HUDEP-2 (cell line): Measurements from ENCODE around the gene FOXN3.
A peak's percentile ranks its signal among the peaks of the same experiment; 100 is the strongest.
"Not testable (repeated sequence)": the region's sequence is repeated elsewhere in the genome, so short reads cannot be mapped to it uniquely, and the experiment has no call there.

Source experiments
- DNase-seq, 76 experiments: peaks; one replicate each; lab custom pipeline; 2025; ENCODE audit not compliant: unreplicated experiment in 76 of 76; lab: John Stamatoyannopoulos, UW

FOXN3 gene

DNA sequence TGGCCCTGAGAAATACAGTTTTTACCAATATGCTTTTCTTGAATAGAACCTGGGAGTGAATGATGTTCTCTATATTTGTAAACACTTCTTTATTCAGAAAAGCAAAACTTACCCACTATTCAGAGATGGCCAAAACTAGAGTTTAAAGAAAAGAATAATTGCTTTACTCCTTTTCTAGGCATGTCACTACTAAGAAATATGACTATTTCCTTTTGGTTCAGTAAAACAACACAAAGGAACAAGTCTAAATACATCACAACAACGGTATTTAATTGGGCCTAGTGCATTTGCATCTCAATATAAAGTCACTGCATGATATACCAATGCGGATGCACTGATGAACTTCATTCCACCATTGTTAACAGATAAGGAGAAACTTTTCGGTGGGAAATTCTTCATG, 207.5 kb downstream of the FOXN3 start:
- no peak for DNase-seq

DNA sequence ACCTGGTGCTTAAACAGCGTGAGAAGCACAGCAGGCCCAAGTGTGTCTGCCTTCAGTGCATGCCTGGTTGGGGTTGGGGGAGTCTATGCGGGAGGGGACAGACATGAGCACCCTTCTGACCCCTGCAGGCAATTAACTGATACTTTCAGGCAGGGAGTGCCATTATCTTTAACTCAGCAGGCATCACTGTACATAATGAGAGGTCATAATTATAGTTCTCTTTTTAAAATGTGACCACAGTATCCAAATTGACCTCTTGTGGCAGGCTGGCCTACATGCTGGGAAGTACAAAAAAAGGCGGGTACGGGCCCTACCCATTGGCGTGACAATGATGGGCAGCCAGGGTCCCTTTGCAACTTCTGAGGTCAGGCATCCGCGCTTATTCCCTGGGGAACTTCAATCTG, 209.1 kb downstream of the FOXN3 start:
- no peak for DNase-seq

- DNase-seq, result no peak
Observed at GRCh38 chr14:89206389-89207031, 210.5 kb downstream of the FOXN3 start.

DNA sequence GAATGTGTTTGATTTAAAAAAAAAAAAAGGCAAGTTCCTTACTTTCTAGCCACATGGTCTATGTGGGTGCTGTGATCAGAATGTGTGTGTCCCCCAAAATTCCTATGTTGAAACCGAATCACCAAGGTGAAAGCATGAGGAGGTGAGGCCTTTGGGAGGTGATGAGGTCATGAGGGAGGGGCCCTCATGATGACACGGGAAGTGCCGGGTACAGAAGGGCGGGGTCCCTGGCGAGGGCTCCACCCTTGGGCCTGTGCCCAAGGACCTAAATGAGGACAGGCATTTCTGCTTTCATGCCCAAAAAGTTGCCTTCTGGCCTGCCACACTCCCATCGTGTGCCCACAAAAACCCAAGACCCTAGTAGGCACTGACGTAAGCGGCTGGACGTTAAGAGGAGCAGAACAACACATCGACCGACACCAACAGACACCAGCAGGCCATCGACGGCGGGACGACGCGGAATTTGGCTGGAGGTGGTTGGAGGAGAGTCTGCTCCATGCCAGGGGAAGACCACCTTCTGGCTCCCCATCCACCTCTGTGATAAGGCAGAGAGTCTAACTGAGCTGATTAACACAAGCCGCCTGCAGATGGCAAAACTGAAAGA, 211.8 kb downstream of the FOXN3 start:
- DNase-seq, result peak in 43 of 76 experiments; percentile 3 to 56 (median 26)

DNA sequence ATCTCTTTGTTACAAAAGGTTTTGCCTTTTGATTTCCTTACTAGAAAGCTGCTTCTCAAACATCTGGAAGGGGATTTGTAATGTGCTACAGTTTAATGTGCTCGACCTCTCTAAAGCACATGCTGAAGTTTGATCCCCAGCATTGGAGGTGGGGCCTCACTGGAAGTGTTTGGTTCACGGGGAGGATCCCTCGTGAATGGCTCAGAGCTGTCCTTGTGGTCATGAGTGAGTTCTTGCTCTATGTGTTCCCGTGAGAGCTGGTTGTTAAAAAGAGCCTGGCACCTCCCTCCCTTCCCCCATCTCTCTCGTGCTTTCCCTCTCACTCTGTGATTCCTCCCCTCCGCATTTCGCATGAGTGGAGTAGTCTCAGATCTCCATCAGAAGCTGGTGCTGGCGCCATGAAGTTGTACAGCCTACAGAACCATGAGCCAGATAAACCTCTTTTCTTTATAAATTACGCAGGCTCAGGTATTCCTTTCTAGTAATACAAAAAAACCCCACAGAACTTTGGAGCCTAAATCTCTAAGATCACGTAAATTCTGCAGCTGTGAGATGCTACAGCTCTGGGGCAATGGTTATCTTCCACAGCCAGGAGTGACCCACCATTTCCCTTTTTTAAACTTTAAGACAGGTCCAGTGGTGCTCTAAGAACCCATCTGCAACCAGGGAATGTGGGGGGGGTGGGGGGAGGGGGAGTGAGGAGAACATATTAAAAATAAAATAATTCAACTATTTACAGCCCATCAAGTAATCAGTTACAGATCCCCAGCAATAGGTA, 214.4 kb downstream of the FOXN3 start:
- DNase-seq, result no peak

DNA sequence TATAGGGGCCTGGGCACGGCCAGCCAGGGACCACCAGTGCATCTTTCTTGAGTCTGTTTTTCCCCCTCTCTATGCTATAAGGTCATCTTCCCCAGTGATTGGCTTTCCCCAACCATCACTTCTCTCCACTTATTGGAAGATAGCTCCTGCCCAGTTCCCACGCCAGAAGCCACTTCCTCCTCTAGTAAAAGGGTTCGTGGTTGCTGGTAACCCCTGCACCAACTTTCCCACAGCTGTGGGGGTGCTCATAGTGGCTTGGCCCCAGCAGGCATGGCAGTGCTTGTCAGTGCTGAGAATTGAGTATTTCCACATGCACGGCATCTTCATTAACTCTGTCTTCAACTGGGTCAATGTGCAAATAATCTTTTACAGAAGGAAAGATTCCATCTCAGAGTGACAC, 215.4 kb downstream of the FOXN3 start:
- no peak for DNase-seq

- not testable (repeated sequence) for DNase-seq
Observed at GRCh38 chr14:89199357-89199756, 217.7 kb downstream of the FOXN3 start.

- DNase-seq, result no peak
Observed at GRCh38 chr14:89198544-89199329, 218.3 kb downstream of the FOXN3 start.

DNA sequence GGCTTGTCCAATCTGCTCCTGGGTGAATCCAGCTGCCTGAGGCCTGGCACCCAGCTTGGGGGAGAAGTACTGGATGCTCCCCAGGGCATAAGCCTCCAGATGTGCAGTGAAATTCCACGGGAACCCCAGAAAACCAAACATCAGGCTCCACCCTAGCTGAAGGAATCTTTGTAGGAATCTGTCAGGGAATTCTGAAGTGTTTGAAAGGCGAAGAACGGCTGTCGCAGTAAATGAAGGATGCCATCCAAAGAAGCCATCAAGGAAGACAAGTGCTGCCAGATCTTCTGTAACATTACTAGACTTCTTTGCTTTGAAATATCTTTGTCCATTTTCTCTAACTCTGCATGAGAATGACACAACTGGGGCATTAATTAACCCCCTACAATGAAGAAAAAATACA, 219.4 kb downstream of the FOXN3 start:
- no peak for DNase-seq

DNA sequence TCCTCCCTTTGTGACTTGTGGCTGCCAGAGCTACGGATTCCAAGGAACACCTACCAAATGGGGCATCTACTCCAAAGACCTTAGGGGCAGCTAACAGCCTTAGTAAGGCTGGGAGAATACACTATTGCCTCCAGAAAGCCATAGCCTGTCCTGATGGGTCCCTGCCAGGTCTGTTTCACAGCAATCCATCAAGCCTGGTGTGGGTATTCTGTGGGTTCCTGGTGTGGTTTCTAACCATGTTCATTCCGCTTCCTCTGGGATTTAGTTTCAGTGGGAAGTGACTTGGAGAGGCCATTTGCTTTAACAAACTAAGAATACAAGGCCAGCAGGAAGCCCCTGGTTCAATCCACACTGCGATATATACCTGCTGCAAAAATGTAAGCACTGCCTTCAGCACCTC, 220.5 kb downstream of the FOXN3 start:
- DNase-seq, result no peak

DNA sequence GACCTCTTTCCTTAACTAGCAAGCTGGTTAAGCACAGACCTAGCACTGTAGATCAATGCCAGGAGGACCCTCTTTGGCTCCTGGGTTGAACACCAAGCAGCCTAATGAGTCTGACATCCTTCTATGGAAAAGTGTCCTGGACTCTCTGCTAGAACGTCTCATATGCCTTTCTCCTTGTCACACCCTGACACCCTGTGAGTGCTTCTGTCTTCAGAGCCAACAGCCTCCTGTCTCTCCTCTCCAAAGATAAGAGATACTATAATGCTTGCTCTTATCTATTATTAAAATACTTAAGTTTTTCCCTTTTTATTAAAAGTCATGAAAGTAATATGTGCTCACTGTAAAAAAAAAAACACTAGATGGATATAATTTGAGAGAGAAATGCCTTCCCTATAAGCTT, 222.7 kb downstream of the FOXN3 start:
- DNase-seq, result peak in 1 of 76 experiments; percentile 2

DNA sequence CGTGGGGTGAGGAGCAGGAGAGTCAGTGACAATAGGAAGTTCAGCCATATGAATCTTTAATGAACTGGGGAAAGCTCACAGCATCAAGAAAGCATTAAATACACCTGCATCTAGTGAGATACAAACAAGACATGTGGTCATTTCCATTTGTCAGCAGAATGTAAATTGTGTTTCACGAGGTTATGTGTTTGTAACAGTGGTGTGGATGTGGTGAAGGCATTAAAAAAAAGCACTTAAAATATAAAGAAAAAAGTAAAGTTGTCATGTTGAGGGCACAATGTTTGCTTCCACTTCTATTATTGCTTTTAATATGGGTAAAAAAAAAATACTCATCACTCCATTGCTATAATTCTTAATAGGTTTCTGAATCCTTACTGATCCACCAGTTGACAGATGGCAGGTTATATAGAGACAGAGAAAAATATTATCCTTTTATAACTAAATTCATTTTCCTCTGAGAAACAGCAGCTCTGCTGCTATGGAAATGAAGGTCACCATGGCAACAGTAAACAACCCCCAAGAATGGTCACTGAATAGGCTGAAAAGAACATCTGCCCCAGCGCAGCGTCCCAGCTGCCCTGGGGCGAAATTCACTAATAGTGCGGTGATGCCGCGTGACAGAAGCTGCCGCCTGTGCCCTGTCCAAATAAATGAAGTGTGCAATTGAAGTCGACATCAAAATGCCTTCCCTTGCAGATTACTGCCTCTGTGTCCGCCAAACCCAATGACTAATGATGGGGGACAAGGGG, 226.1 kb downstream of the FOXN3 start:
- no peak for DNase-seq

DNA sequence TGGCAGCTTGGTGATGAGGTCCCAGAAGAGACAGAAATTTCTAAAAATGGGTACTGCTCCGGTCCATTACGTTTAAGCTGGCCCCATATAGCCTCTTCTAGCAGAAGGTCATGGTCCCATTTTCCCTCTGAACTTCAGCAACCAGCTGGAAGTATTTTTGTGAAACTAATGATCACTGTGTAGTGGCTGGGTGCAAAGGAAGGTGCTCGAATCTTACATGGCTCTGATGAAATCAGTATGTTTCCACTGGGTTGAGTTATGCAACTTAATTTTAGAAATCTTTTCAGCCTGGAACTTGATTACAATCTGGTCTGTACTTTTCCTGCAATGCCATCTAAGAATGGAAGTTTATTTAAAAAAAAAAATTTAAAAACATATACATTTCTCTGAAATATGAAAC, 228.5 kb downstream of the FOXN3 start:
- DNase-seq, result no peak

DNA sequence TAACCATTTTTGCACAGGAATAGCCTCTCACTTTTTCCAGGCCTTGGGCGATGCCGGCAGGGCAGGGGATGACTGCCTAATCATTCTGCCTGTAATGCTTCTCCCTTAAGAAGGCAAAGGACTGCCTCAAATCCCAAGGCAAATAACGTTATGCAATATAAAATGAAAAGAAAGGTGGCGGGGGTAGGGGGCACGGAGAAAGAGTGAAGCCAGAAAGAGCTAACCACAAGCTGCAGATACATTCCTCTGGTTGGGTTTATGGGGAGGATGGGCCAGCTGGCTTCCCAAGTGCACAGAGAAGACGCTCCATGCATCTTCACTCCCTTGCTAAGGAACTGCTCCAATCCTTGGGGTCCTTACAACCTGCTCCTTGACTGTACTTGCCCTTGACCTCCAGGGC, 229.5 kb downstream of the FOXN3 start:
- DNase-seq, result no peak

GRCh38 chr14:89186856-89187376, 230.1 kb downstream of the FOXN3 start:
- DNase-seq, result no peak

DNA sequence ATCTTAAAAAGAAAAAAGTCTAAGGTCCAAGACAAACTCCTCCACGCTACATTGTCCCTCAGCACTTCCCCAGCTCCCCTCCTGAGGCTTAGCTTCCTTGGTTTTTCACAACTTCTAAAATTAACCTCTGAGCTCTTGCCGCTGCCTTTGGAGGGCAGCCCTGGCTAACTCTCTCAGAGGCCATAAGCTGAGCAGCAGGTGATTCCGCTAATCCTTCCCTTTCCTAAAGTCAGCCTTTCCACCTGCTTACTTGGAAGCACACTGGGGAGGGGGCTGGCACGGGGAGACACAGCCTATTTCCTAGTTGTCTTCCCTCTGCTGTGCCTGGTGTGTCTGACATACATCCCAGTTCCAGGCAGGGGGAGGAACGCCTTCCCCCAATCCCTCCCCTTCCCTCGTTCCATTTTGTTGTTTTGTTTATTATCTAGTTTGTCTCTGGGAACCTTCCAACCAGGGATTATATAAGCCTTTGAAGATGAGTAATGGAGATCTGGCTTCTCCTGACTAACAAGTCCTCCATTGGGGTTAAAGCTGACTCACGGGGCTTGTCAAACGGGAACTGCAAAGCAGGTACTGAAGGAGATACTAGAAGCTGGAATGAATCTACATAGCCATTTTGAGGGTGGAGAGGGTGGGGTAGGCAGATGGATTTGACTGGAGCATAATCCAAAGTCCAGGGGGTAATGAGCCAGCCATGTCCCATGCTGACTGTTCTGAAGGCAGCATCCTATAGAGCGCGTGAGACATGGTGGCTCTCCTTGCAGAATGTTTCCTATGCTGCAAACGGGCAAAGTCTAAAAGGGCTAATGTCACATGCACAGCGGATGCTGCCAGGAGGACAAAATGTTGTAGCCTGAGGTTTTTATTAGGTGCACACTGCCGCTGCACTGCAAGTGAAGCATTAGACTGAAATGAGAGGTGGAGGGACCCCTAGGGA, 230.8 kb downstream of the FOXN3 start:
- no peak for DNase-seq

- no peak for DNase-seq
Observed at GRCh38 chr14:89184952-89185351, 232.1 kb downstream of the FOXN3 start.

GRCh38 chr14:89182326-89182725, 234.7 kb downstream of the FOXN3 start:
- DNase-seq, result no peak

DNA sequence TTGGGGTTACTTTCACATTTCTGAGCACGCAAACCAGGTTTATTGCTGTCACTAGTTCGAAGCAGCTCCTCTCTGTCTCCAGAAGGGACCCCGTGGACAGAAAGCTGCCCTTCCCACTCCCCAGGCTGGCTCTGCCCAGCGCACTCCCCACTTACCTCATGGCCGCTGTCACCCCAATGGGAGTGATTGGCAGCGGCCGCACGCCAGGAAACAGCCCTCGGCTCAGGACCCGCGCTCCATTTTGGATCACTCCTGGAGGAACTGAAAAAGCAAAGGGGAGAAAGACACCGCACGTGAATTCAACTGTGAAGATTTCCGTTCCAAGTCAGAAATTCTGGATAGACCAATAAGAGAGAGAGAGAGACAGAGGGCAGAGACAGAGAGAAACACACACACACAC, 236.5 kb downstream of the FOXN3 start:
- no peak for DNase-seq
